MCF 10A (cell line): ENCODE measurements around the gene SH3RF2. TPM values are rescaled to one million over a fixed set of nuclear protein-coding genes. Genes with fewer than 3 reads are reported as not detected.
A peak's percentile ranks its signal among the peaks of the same experiment; 100 is the strongest.
"Not testable (repeated sequence)": the region's sequence is repeated elsewhere in the genome, so short reads cannot be mapped to it uniquely, and the experiment has no call there.

ENCODE experiments used
- BruUV-seq: library from RNA; stranded (reverse); fragments of 400-500 nt; replicated peaks from 2 replicates; lab custom pipeline; 2021; lab: Mats Ljungman, UMichigan
- CTCF ChIA-PET: fragments of 300-600 bp; sonication (Branson Sonifier 250); formaldehyde crosslinking; extraction: SDS; loops from one replicate; lab custom pipeline; 2021; ENCODE audit warnings: antibody characterized with exemption, inconsistent platforms; lab: Yijun Ruan, JAX
- POLR2A ChIA-PET: fragments of 300-600, 350-650 bp; sonication (Branson Sonifier 250); formaldehyde crosslinking; extraction: SDS; loops from one replicate; lab custom pipeline; 2020; ENCODE audit warnings: antibody characterized with exemption, inconsistent platforms; lab: Yijun Ruan, JAX
- DNase-seq: peaks from one replicate; pipeline ENCODE4 v3.0.0-alpha.2; 2018; ENCODE audit not compliant: unreplicated experiment
- H3K27ac Mint-ChIP-seq: one replicate; pipeline ENCODE4 v1.8.0; 2022; ENCODE audit warnings: mild to moderate bottlenecking, low read depth, mixed read lengths; ENCODE audit not compliant: unreplicated experiment
- H3K27me3 Mint-ChIP-seq: one replicate; pipeline ENCODE4 v1.8.0; 2022; ENCODE audit warnings: mixed read lengths; ENCODE audit not compliant: insufficient read depth, unreplicated experiment
- H3K36me3 Mint-ChIP-seq: one replicate; pipeline ENCODE4 v1.8.0; 2022; ENCODE audit warnings: mild to moderate bottlenecking, moderate library complexity, mixed read lengths; ENCODE audit not compliant: insufficient read depth, unreplicated experiment
- H3K4me1 Mint-ChIP-seq: one replicate; pipeline ENCODE4 v1.8.0; 2022; ENCODE audit warnings: mixed read lengths; ENCODE audit not compliant: insufficient read depth, unreplicated experiment
- H3K4me3 Mint-ChIP-seq: one replicate; pipeline ENCODE4 v1.8.0; 2022; ENCODE audit warnings: mild to moderate bottlenecking, moderate library complexity, mixed read lengths; ENCODE audit not compliant: unreplicated experiment
- H3K9me3 Mint-ChIP-seq: one replicate; pipeline ENCODE4 v1.8.0; 2022; ENCODE audit warnings: mixed read lengths; ENCODE audit not compliant: unreplicated experiment
- CTCF ChIP-seq: fragments of 200-600 bp; IDR thresholded peaks from one replicate; pipeline ENCODE4 v1.8.0; 2022; ENCODE audit warnings: antibody characterized with exemption, mild to moderate bottlenecking; ENCODE audit not compliant: unreplicated experiment
- intact Hi-C: fragments of 100-400 bp; cut with micrococcal nuclease; formaldehyde crosslinking; loops from 2 replicates; pipeline ENCODE4 v1.14.1; 2022
- total RNA-seq: library from RNA; stranded (reverse); gene quantifications from 2 replicates; pipeline ENCODE4 v1.2.3, GENCODE V29; 2022

SH3RF2 gene
- total RNA-seq, 1 experiment from 2014 or later: 29.6 TPM

- intact Hi-C loops: no loop called here
- ChIA-PET CTCF (interaction anchor here (0.5 to 1.6 kb wide), 3 partner anchors 10 to 55 kb away, joined by 3 read pairs; no protein-coding TSS in a partner anchor), POLR2A (interaction anchor here (0.6 to 0.7 kb wide), 2 partner anchors 87 to 106 kb away, joined by 3 read pairs; no protein-coding TSS in a partner anchor)
- no peaks in the 10 kb centered on the region for H3K9me3 Mint-ChIP-seq
- no TSS peak for BruUV-seq
- no peaks in the 10 kb centered on the region for H3K27me3 Mint-ChIP-seq
- peaks cover 2% of the 10 kb centered on the region for H3K4me1 Mint-ChIP-seq
- H3K36me3 Mint-ChIP-seq: peaks cover 39% of the 10 kb centered on the region
- no peak overlapping the region for H3K4me3 Mint-ChIP-seq
- no peak for TF ChIP-seq CTCF
- H3K27ac Mint-ChIP-seq: no peak overlapping the region
- DNase-seq: no peak
These were observed 70.3 kb downstream of the SH3RF2 start for GRCh38 chr5:146006470-146007190.

GRCh38 chr5:146007270-146007669, 70.9 kb downstream of the SH3RF2 start:
- Mint-ChIP-seq H3K9me3 (no peaks in the 10 kb centered on the region), H3K36me3 (peaks cover 36% of the 10 kb centered on the region), H3K4me3 (no peak overlapping the region), H3K27ac (no peak overlapping the region), H3K27me3 (no peaks in the 10 kb centered on the region), H3K4me1 (no peaks in the 10 kb centered on the region)
- BruUV-seq: no TSS peak
- DNase-seq: peak; percentile 33
- TF ChIP-seq CTCF: peak; percentile 13
- CTCF ChIA-PET: interaction anchor here (1.6 kb wide), 1 partner anchor 26 kb away, joined by 3 read pairs; no protein-coding TSS in a partner anchor
- POLR2A ChIA-PET: no interaction called here
- intact Hi-C loops: no loop called here

- ChIA-PET POLR2A (no interaction called here), CTCF (interaction anchor here (0.6 to 2.9 kb wide), 4 partner anchors 12 to 461 kb away, joined by 3 to 12 read pairs (median 6); no protein-coding TSS in a partner anchor)
- TF ChIP-seq CTCF: no peak
- intact Hi-C loops: no loop called here
- no peak overlapping the region for H3K27ac Mint-ChIP-seq
- no peaks in the 10 kb centered on the region for H3K27me3 Mint-ChIP-seq
- no peaks in the 10 kb centered on the region for H3K4me1 Mint-ChIP-seq
- no peak for DNase-seq
- no peak overlapping the region for H3K4me3 Mint-ChIP-seq
- BruUV-seq: no TSS peak
- no peaks in the 10 kb centered on the region for H3K9me3 Mint-ChIP-seq
- peaks cover 36% of the 10 kb centered on the region for H3K36me3 Mint-ChIP-seq
These were observed 71.6 kb downstream of the SH3RF2 start for GRCh38 chr5:146007989-146008388.

- DNase-seq: no peak
- no peak for TF ChIP-seq CTCF
- ChIA-PET CTCF (interaction anchor here (0.6 to 2.9 kb wide), 10 partner anchors 13 to 178 kb away, joined by 3 to 12 read pairs (median 4); no protein-coding TSS in a partner anchor), POLR2A (interaction anchor here (0.9 to 1.2 kb wide), 4 partner anchors 10 to 71 kb away, joined by 3 to 4 read pairs (median 3); no protein-coding TSS in a partner anchor)
- no peaks in the 10 kb centered on the region for H3K4me1 Mint-ChIP-seq
- H3K36me3 Mint-ChIP-seq: peaks cover 37% of the 10 kb centered on the region
- no peak overlapping the region for H3K4me3 Mint-ChIP-seq
- intact Hi-C loops: no loop called here
- no peaks in the 10 kb centered on the region for H3K27me3 Mint-ChIP-seq
- no peak overlapping the region for H3K27ac Mint-ChIP-seq
- BruUV-seq: no TSS peak
- H3K9me3 Mint-ChIP-seq: no peaks in the 10 kb centered on the region
These were observed 72.6 kb downstream of the SH3RF2 start for GRCh38 chr5:146009020-146009419.

GRCh38 chr5:146010447-146010846, 74.1 kb downstream of the SH3RF2 start:
- H3K4me1 Mint-ChIP-seq, H3K4me3 Mint-ChIP-seq, H3K9me3 Mint-ChIP-seq, BruUV-seq, H3K27me3 Mint-ChIP-seq, POLR2A ChIA-PET, H3K27ac Mint-ChIP-seq, intact Hi-C loops, DNase-seq: not testable (repeated sequence)
- peaks cover 43% of the 10 kb centered on the region for H3K36me3 Mint-ChIP-seq
- CTCF ChIA-PET: interaction anchor here (2.9 kb wide), 1 partner anchor 103 kb away, joined by 12 read pairs; no protein-coding TSS in a partner anchor
